OCI-LY1 (cell line): Measurements from ENCODE around the gene GNG2.

Experiments
- CTCF ChIP-seq: fragments of 200-600 bp; sonication (generic), shearing (Covaris generic); IDR thresholded peaks from 2 replicates; pipeline ENCODE4 v1.5.1; 2017; ENCODE audit warnings: mild to moderate bottlenecking, antibody characterized with exemption, low read length, moderate library complexity, mixed read lengths
- EZH2 ChIP-seq: fragments of 200-600 bp; sonication (generic), shearing (Covaris generic); IDR thresholded peaks from 2 replicates; pipeline ENCODE4 v1.8.0; 2017; ENCODE audit warnings: borderline replicate concordance, mixed run types, mild to moderate bottlenecking, antibody characterized with exemption, low read length, moderate library complexity, mixed read lengths

DNA sequence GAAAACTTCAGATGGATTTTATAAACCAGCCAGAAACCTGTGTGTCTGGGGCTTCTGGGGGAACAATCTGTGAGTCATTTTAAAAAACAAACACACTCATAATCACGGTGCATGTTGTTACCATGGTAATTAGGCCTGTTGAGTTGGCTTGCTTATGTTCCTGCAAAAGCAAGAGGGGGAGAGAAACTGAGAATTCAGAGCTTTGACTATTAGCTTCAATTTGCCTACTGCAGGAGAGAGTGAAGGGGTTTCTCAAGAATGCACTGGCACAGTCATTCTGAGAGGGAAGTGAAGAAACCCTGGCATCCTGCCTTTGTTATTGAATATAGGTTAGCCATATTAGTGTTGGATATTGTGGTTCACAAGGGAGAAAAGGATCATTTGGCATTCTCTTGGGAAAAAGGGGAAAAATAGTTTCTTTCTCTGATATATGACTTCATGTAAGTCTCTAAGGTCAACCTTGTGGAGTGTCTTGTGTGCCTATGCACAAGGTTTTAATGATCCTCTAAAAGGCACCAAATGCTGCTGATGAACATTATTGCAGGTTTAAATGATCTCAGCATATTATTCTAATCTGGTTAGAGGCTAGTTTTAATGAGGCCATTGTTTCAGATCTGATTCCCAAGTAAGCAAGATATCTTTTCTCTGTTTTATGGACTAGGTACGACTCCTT lies 12.9 kb downstream of the GNG2 start:
- TF ChIP-seq EZH2 (no peak), CTCF (no peak)
